Muscle of leg (tissue), 11 donors: ENCODE measurements around the gene UBE2Q1. TPM values are rescaled to one million over a fixed set of nuclear protein-coding genes. Genes with fewer than 3 reads are reported as not detected.

Source experiments
- DNase-seq: peaks from one replicate; pipeline ENCODE4 v3.0.0; 2013
- H3K27ac ChIP-seq: one replicate; pipeline ENCODE4 v1.5.1; 2013; ENCODE audit warnings: mild to moderate bottlenecking, low read length, control low read depth
- H3K27me3 ChIP-seq: one replicate; pipeline ENCODE4 v1.6.1; 2013; ENCODE audit warnings: low read length; ENCODE audit not compliant: control insufficient read depth, insufficient read depth
- H3K36me3 ChIP-seq: one replicate; pipeline ENCODE4 v1.6.1; 2013; ENCODE audit warnings: low read length; ENCODE audit not compliant: control insufficient read depth, insufficient read depth
- H3K4me1 ChIP-seq: one replicate; pipeline ENCODE4 v1.6.1; 2013; ENCODE audit warnings: low read length; ENCODE audit not compliant: control insufficient read depth, insufficient read depth
- H3K4me3 ChIP-seq: one replicate; pipeline ENCODE4 v1.5.1; 2013; ENCODE audit warnings: low read length, control low read depth
- H3K9me3 ChIP-seq: replicated peaks from 2 replicates; pipeline ENCODE4 v1.6.1; 2013; ENCODE audit warnings: low read depth, low read length; ENCODE audit not compliant: control insufficient read depth
- WGBS: methylation state at CpG from one replicate; pipeline ENCODE4 v1.1.5; 2013; ENCODE audit warnings: missing lambda C conversion rate; ENCODE audit not compliant: insufficient coverage; 5-methylcytosine and 5-hydroxymethylcytosine counted together
- polyA plus RNA-seq, 8 donors: library from polyadenylated mRNA; unstranded; fragments of 120-200 nt; gene quantifications; one replicate each; pipeline versions ENCODE4 v1.2.1 to v1.2.3, GENCODE V29; 2013; ENCODE audit warnings: inconsistent platforms in 1 of 8, low replicate concordance in 1 of 8; ENCODE audit not compliant: insufficient read length in 8 of 8, insufficient read depth in 1 of 8
- total RNA-seq: library from RNA; stranded (reverse); fragments of 120-200 nt; gene quantifications from one replicate; pipeline ENCODE4 v1.2.4, GENCODE V29; 2013

Gene UBE2Q1
- total and polyA plus RNA-seq, 9 donors, result 21.8 to 73.4 (median 67.8) TPM

DNA sequence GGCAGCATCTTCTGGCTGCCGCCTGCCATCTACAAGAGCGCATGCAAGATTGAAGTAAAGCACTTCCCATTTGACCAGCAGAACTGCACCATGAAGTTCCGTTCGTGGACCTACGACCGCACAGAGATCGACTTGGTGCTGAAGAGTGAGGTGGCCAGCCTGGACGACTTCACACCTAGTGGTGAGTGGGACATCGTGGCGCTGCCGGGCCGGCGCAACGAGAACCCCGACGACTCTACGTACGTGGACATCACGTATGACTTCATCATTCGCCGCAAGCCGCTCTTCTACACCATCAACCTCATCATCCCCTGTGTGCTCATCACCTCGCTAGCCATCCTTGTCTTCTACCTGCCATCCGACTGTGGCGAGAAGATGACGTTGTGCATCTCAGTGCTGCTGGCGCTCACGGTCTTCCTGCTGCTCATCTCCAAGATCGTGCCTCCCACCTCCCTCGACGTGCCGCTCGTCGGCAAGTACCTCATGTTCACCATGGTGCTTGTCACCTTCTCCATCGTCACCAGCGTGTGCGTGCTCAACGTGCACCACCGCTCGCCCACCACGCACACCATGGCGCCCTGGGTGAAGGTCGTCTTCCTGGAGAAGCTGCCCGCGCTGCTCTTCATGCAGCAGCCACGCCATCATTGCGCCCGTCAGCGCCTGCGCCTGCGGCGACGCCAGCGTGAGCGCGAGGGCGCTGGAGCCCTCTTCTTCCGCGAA is 12.9 kb upstream of the UBE2Q1 start:
- H3K36me3 ChIP-seq, result no peaks in the 10 kb centered on the region

DNA sequence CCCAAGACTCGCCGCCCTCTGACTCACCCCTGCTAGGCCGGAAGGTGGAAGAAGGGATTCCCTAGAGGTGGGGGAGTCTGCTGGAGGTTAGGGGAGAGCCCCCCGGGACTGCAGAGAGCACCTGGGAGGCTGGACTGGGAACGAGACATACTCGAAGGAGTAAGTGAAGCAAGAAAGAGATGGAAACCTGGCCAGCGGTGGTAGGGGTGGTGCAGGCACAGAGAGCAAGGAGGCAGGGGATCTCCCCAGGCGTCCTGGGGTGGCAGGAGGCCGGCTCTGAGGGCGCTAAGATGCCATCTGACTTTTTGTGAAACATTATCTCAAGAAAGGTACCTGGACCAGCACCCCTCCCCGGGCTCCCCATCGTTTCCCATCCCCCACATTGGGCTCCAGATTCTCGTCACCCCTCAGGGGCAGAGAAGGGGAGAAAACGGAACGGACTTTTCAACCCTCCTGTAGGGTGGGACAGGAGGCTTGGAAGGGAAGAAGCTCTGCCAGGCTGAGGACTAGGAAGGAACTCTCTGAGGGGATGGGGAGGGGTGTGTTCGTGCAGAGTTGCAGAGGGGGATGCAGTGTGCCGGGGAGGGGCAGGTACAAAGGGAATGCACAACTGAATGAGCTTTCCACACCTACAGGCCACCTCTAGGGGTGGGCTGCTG is 9.8 kb upstream of the UBE2Q1 start:
- H3K4me3 ChIP-seq, result no peak overlapping the region
- no peaks in the 10 kb centered on the region for H3K9me3 ChIP-seq
- peaks cover 40% of the 10 kb centered on the region for H3K27me3 ChIP-seq
- H3K27ac ChIP-seq, result no peak overlapping the region
- peaks cover 8% of the 10 kb centered on the region for H3K4me1 ChIP-seq
- DNase-seq, result no peak
- WGBS, result 18% methylated on average over 5 of the region's 17 CpGs
- no peaks in the 10 kb centered on the region for H3K36me3 ChIP-seq

More for the DNA sequence above, 12.9 kb upstream of the UBE2Q1 start:
- Histone ChIP-seq H3K9me3 (no peaks in the 10 kb centered on the region), H3K4me1 (peaks cover 30% of the 10 kb centered on the region), H3K27ac (no peak overlapping the region), H3K27me3 (peaks cover 36% of the 10 kb centered on the region), H3K4me3 (no peak overlapping the region)
- DNase-seq, result no peak
- 94% methylated on average over 59 of the region's 59 CpGs for WGBS

DNA sequence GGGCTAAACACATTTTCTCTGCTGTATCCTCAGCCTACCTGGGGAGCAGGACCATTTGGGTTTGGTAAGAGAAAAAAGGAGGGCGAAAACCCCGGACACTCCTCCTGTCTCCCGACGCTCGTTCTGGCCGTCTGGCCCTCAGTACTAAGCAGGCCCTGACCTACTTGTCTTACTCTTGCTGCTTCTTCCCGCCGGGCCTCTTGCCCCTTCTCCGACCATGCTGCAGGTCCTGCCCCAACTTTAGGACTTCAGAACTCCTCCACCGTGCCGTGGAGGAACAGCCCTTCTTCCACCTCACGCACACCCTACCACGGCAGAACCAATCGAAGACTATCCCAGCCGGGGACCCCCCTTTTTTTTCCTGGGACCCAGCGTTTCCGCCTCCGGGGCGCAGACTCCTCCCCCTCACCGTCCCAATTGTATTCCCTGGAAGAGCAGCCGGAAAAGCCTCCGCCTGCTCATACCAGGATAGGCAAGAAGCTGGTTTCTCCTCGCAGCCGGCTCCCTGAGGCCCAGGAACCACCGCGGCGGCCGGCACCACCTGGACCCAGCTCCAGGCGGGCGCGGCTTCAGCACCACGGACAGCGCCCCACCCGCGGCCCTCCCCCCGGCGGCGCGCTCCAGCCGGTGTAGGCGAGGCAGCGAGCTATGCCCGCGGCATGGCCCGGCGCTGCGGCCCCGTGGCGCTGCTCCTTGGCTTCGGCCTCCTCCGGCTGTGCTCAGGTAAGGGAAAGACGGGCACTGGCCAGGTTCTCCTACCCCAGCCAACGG is 9.1 kb upstream of the UBE2Q1 start, which contains the start of gene CHRNB2:
CHRNB2 (plus strand) TSS at position 393 of the 771 bp plus-strand sequence; CDS start at position 660, 267 bp downstream.
- Histone ChIP-seq H3K4me1 (peaks cover 8% of the 10 kb centered on the region), H3K9me3 (no peaks in the 10 kb centered on the region), H3K27ac (no peak within 1 kb of the TSS), H3K4me3 (no peak within 1 kb of the TSS), H3K36me3 (no peaks in the 10 kb centered on the region), H3K27me3 (peaks cover 40% of the 10 kb centered on the region)
- under 1% methylated on average over 40 of the region's 53 CpGs for WGBS
- DNase-seq, result peak; percentile 63

DNA sequence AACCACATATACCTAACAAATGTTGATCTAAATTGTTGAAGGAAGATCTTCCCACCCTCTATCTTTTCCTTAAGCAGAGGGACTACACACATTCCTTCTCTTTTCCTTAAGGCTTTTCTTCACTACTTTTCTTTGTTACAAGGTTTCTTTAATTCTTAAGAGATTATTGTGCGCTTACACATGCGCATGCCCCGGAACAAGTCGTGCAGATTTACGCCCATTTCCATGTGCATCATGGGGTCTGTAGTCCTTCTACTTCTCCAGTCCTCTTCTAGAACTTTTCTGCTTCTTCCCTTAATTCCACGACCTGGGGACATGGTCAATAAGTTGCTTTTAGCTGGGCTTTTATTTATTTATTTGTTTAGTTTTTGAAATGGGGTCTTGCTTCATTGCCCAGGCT is 7.4 kb upstream of the UBE2Q1 start:
- DNase-seq, result no peak
- no peaks in the 10 kb centered on the region for H3K9me3 ChIP-seq
- H3K27ac ChIP-seq, result no peak overlapping the region
- H3K36me3 ChIP-seq, result no peaks in the 10 kb centered on the region
- H3K27me3 ChIP-seq, result peaks cover 38% of the 10 kb centered on the region
- peaks cover 8% of the 10 kb centered on the region for H3K4me1 ChIP-seq
- WGBS, result 100% methylated on average over 4 of the region's 6 CpGs
- H3K4me3 ChIP-seq, result no peak overlapping the region

DNA sequence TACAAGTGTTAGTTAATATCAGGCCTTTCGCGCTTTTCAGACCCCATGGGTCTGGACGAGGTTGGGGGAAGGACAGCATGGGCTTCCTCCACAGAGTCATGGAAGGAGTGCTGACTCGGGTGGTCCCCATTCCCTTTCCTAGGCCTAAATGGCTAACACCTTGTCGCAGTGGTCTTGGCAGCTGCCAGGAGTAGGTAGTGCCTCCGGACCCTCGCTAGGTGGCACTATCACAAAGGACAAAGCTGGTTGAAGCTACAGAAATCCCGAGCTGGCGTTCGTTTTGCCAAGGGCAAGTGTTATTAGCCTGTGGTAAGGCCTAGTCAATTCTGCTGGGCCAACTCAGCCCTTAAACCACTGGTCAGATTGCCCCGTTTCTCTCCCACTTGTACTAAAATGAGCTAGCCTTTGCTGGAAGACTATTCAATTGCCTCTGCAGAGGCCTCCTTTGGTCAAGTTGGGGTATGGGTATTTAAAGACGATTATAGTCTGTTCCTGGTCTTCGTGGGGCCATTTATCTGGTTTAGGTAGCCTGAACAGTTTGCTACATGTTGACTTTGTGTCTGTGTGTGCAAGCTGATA is 1.1 kb upstream of the UBE2Q1 start:
- DNase-seq, result peak; percentile 95
- Histone ChIP-seq H3K27ac (peak overlapping the region; percentile 93), H3K9me3 (no peaks in the 10 kb centered on the region), H3K4me3 (peak overlapping the region; percentile 80), H3K4me1 (peaks cover 32% of the 10 kb centered on the region), H3K27me3 (no peaks in the 10 kb centered on the region), H3K36me3 (peaks cover 13% of the 10 kb centered on the region)
- WGBS, result 7% methylated on average over 11 of the region's 13 CpGs

DNA sequence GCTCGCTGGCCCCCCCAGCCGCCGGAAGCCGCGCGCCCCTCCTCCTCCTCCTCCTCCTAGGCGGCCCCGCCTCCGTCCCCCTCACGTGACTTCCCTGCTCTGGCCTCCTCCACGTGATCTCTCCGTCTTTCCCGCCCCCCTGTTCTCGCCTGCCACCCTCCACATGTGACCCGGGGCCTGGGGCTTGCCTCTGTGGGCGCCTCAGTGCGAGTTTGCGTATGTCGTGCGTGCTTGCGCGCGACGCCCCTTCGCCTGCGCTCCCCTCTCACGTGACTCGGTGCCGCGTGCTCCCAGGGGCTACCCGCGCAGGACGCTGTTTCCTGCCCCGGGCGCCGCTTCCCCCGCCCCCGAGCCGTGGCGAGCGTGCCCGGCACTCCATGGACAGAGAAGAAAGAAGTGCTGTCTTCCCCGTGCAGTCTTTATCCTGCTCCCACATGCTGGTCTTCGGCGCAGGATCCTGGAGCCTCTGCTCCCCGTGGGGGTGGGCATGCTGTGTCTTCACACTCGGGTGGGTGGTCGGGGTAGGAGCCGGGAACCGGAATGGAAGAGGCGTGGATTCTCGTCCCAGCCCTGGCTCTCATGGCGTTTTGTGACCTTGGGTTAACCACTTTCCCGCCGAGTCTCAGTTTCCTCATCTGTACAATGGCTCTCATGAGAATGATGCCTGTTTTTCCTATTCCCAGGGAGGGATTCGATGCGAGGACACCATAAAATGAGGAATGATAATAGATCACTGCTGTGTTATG is 431 bp upstream of the UBE2Q1 start:
- WGBS, result under 1% methylated on average over 50 of the region's 57 CpGs
- H3K4me3 ChIP-seq, result peak overlapping the region; percentile 80

DNA sequence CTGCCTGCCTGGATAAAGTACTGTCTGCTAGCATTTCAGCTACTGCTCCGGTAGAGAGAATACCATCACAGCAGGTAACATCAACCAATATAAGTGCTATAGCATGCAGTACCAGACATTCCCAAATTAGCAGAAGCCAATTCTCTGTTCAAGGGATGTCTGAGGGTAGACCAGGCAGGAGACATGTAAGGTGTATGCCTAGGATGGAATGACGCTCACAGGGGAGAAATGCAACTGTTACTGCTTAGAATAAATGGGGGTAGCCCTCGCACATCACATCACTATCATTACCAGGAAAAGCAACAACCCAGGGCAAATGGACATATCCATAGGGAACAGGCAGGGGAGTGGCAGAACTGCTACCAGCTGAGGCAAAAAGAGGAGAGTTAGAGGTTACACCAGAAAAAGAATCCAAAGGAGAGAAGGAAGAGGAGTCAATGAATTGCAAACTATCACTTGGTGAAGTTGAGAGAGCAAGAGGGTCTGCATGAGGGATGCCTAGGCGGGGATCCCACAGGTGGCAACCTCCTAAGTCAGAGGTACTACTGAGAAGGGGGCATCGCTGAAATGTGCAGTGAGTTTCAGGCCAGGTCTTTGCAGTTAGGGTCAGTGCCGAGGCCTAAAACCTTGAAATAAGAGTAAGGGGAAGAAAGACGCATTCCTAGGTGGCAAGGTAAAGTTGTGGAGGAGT is 1.1 kb downstream of the UBE2Q1 start:
- Histone ChIP-seq H3K4me3 (peak overlapping the region; percentile 80), H3K9me3 (no peaks in the 10 kb centered on the region), H3K4me1 (peaks cover 32% of the 10 kb centered on the region), H3K27me3 (no peaks in the 10 kb centered on the region), H3K36me3 (peaks cover 33% of the 10 kb centered on the region), H3K27ac (no peak overlapping the region)
- no peak for DNase-seq
- WGBS, result 9% methylated on average over 4 of the region's 7 CpGs

More for the DNA sequence above, 431 bp upstream of the UBE2Q1 start:
- H3K27ac ChIP-seq, result peak overlapping the region; percentile 93
- H3K4me1 ChIP-seq, result peaks cover 32% of the 10 kb centered on the region
- no peaks in the 10 kb centered on the region for H3K9me3 ChIP-seq
- DNase-seq, result peak; percentile 100
- H3K27me3 ChIP-seq, result no peaks in the 10 kb centered on the region
- H3K36me3 ChIP-seq, result peaks cover 18% of the 10 kb centered on the region

DNA sequence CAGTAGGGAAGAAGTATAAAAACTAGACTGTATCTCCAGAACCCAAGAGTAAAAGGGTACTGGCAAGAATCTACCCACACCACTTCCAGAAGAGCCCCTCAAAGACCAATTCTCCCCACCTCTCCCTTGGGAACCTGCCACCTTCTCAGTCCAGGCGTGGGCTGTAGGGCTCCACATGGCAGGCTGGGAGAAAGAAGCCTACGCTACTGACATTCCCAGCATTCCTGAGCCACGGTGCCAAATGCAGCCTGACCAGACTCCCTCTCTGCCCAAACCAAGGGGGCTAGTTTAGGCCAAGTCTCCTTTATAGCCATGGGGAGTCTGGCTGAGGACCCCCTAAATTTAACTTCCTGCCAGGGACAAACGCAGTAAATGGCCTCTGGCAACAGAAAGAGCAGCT is 2.0 kb downstream of the UBE2Q1 start:
- no peaks in the 10 kb centered on the region for H3K9me3 ChIP-seq
- peaks cover 32% of the 10 kb centered on the region for H3K4me1 ChIP-seq
- no peak overlapping the region for H3K4me3 ChIP-seq
- 37% methylated on average over 2 of the region's 4 CpGs for WGBS
- H3K27me3 ChIP-seq, result no peaks in the 10 kb centered on the region
- peak; percentile 35 for DNase-seq
- H3K36me3 ChIP-seq, result peaks cover 42% of the 10 kb centered on the region
- H3K27ac ChIP-seq, result no peak overlapping the region
